NCI-H524 (cell line): ENCODE data around the gene P3H2.
"Not testable (repeated sequence)": the region's sequence is repeated elsewhere in the genome, so short reads cannot be mapped to it uniquely, and the experiment has no call there.

Source experiments
- DNase-seq, 2 experiments: peaks; one replicate each; lab custom pipeline; 2025; lab: John Stamatoyannopoulos, UW

P3H2 gene

GRCh38 chr3:190086191-190086590, 34.5 kb downstream of the P3H2 start:
- DNase-seq, result no peak

- no peak for DNase-seq
Observed at GRCh38 chr3:190084983-190085382, 35.7 kb downstream of the P3H2 start.

- no peak for DNase-seq
Observed at GRCh38 chr3:190083635-190084034, 37.1 kb downstream of the P3H2 start.

GRCh38 chr3:190081389-190081788, 39.3 kb downstream of the P3H2 start:
- peak in 1 of 2 experiments; percentile 6 for DNase-seq

- not testable (repeated sequence) for DNase-seq
Observed at GRCh38 chr3:190079173-190079572, 41.5 kb downstream of the P3H2 start.

- no peak for DNase-seq
Observed at GRCh38 chr3:190077395-190078045, 43.2 kb downstream of the P3H2 start.

- peak in 1 of 2 experiments; percentile 20 for DNase-seq
Observed at GRCh38 chr3:190076601-190077394, 43.9 kb downstream of the P3H2 start.

- no peak for DNase-seq
Observed at GRCh38 chr3:190076136-190076535, 44.6 kb downstream of the P3H2 start.

GRCh38 chr3:190074817-190075216, 45.9 kb downstream of the P3H2 start:
- no peak for DNase-seq

- no peak for DNase-seq
Observed at GRCh38 chr3:190073264-190074008, 47.3 kb downstream of the P3H2 start.

GRCh38 chr3:190072856-190073255, 47.8 kb downstream of the P3H2 start:
- DNase-seq, result no peak

- not testable (repeated sequence) for DNase-seq
Observed at GRCh38 chr3:190071921-190072320, 48.8 kb downstream of the P3H2 start.

- DNase-seq, result no peak
Observed at GRCh38 chr3:190070622-190071347, 49.9 kb downstream of the P3H2 start.

- no peak for DNase-seq
Observed at GRCh38 chr3:190065204-190065603, 55.5 kb downstream of the P3H2 start.

GRCh38 chr3:190064659-190065058, 56.0 kb downstream of the P3H2 start:
- no peak for DNase-seq

- no peak for DNase-seq
Observed at GRCh38 chr3:190064112-190064511, 56.6 kb downstream of the P3H2 start.

GRCh38 chr3:190063490-190063889, 57.2 kb downstream of the P3H2 start:
- DNase-seq, result no peak

- DNase-seq, result no peak
Observed at GRCh38 chr3:190060192-190060775, 60.4 kb downstream of the P3H2 start.

GRCh38 chr3:190059242-190059590, 61.5 kb downstream of the P3H2 start:
- no peak for DNase-seq

GRCh38 chr3:190058521-190059241, 62.0 kb downstream of the P3H2 start:
- DNase-seq, result no peak

- DNase-seq, result no peak
Observed at GRCh38 chr3:190056742-190057141, 64.0 kb downstream of the P3H2 start.
